AG04450 (cell line): Measurements from ENCODE around the gene FBXW7. TPM values are rescaled to one million over a fixed set of nuclear protein-coding genes. Genes with fewer than 3 reads are reported as not detected.

Experiments
- CTCF ChIA-PET: fragments of 300-600, 350-600 bp; formaldehyde crosslinking; extraction: SDS; loops from one replicate; lab custom pipeline; 2022; ENCODE audit warnings: antibody characterized with exemption, inconsistent platforms; lab: Charles Lee
- POLR2A ChIA-PET: fragments of 350-600 bp; formaldehyde crosslinking; extraction: SDS; loops from one replicate; lab custom pipeline; 2021; ENCODE audit warnings: antibody characterized with exemption, inconsistent platforms; lab: Yijun Ruan, JAX
- DNase-seq: peaks from one replicate; pipeline ENCODE4 v3.0.0-alpha.2; 2011; ENCODE audit warnings: low read depth, low spot score
- H3K27ac ChIP-seq: one replicate; pipeline ENCODE4 v1.5.1; 2012; ENCODE audit warnings: low read depth, low read length, control low read depth
- H3K27me3 ChIP-seq: one replicate; pipeline ENCODE4 v1.6.0; 2012; ENCODE audit warnings: low read length; ENCODE audit not compliant: control insufficient read depth, insufficient read depth
- H3K4me3 ChIP-seq: 2 replicates; pipeline ENCODE4 v1.5.1; 2011; ENCODE audit warnings: mild to moderate bottlenecking, low read depth, low read length, control low read depth
- H3K9me3 ChIP-seq: 2 replicates; pipeline ENCODE4 v1.5.1; 2012; ENCODE audit warnings: low read length; ENCODE audit not compliant: control insufficient read depth, insufficient read depth
- CTCF ChIP-seq: IDR thresholded peaks from 2 replicates; pipeline ENCODE4 v1.5.1; 2011; ENCODE audit warnings: low read depth, low read length, control low read depth, inconsistent platforms
- polyA plus RNA-seq: library from polyadenylated mRNA; depleted of rRNA; stranded (reverse); fragments of >200 nt; gene quantifications from 2 replicates; pipeline ENCODE4 v1.2.3, GENCODE V29; 2011

The FBXW7 gene
- polyA plus RNA-seq, 1 experiment = 16.3 TPM

GRCh38 chr4:152401424-152401823, 134.5 kb downstream of the FBXW7 start:
- no peak for DNase-seq
- Histone ChIP-seq H3K27ac (no peak overlapping the region), H3K4me3 (no peak overlapping the region), H3K27me3 (no peaks in the 10 kb centered on the region), H3K9me3 (no peaks in the 10 kb centered on the region)
- CTCF ChIA-PET = interaction anchor here (1.0 to 1.5 kb wide), 3 partner anchors 18 to 239 kb away, joined by 3 to 6 read pairs (median 4); no protein-coding TSS in a partner anchor
- POLR2A ChIA-PET = no interaction called here
- TF ChIP-seq CTCF = peak; percentile 3; the same call in 1 of the 2 replicates

DNA sequence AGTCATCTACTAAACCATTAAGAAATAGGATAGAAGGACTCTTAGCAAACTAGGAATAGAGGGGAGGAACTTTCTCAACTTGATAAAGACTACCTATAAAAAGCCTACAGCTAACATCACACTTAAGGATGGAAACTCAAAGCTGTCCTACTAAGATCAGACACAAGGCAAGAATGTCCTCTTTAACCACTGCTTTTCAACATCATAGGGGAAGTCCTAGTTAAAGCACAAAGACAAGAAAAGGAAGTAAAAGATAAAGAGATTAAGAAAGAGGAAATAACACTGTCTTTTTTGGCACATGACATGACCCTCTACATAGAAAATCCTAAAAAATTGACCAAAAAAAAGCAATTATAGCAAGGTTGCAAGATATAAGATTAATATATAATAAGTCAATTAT, 136.6 kb downstream of the FBXW7 start:
- Histone ChIP-seq H3K27me3 (no peaks in the 10 kb centered on the region), H3K9me3 (no peaks in the 10 kb centered on the region), H3K27ac (no peak overlapping the region), H3K4me3 (no peak overlapping the region)
- no peak for TF ChIP-seq CTCF
- CTCF ChIA-PET = interaction anchor here (2.6 kb wide), 1 partner anchor 10 kb away, joined by 13 read pairs; no protein-coding TSS in a partner anchor
- DNase-seq = no peak
- POLR2A ChIA-PET = no interaction called here

GRCh38 chr4:152398060-152398459, 137.8 kb downstream of the FBXW7 start:
- no peak for DNase-seq
- Histone ChIP-seq H3K27me3 (no peaks in the 10 kb centered on the region), H3K27ac (no peak overlapping the region), H3K4me3 (no peak overlapping the region), H3K9me3 (no peaks in the 10 kb centered on the region)
- peak; percentile 62 for TF ChIP-seq CTCF
- POLR2A ChIA-PET = no interaction called here
- CTCF ChIA-PET = interaction anchor here (0.7 to 2.4 kb wide), 4 partner anchors 10 to 753 kb away, joined by 3 to 23 read pairs (median 7); no protein-coding TSS in a partner anchor

DNA sequence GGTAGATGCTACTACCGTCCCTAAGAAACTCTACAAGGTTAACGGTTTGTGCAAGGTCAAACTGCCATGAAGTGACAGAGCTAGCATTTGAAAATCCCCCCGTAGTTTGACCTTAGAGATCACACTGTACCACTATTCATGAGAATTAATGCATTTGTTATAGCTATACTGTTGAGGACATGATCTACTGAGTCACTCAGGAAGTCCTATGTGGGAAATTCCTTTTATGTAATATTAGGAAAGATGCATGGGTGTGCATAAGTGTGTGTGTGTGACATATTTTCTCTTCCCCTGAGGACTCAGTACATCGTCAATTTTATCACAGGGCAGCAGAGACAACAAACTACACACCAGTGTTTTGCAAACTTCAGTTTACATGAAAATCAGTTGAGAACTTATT, 141.1 kb downstream of the FBXW7 start:
- CTCF ChIA-PET = interaction anchor here (0.9 to 1.9 kb wide), 2 partner anchors 9 to 14 kb away, joined by 3 to 13 read pairs; no protein-coding TSS in a partner anchor
- no peak for DNase-seq
- no peak overlapping the region for H3K4me3 ChIP-seq
- H3K27me3 ChIP-seq = no peaks in the 10 kb centered on the region
- no peak overlapping the region for H3K27ac ChIP-seq
- H3K9me3 ChIP-seq = no peaks in the 10 kb centered on the region
- TF ChIP-seq CTCF = no peak
- POLR2A ChIA-PET = no interaction called here

DNA sequence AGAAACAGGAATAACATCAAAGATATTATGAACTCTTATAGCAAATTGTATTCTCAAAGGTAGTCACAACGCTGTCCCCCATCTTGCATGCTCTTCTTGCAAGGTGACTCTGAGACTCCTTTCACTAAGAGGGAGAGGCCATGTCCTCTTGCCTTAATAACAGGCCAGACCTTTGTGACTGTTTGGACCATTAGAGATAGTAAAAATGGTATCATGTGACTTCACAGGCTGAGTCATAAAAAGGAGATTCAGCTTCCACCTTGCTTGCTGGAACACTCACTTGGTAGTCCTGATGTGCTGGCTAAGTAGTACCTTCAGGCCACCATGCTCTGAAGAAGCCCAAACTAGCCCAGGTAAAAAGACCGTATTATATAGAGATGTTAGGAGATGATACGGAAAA, 143.8 kb downstream of the FBXW7 start:
- Histone ChIP-seq H3K27ac (no peak overlapping the region), H3K27me3 (no peaks in the 10 kb centered on the region), H3K9me3 (no peaks in the 10 kb centered on the region), H3K4me3 (no peak overlapping the region)
- ChIA-PET POLR2A (no interaction called here), CTCF (no interaction called here)
- DNase-seq = no peak
- no peak for TF ChIP-seq CTCF
